HEK293 (cell line): ENCODE results near the gene BRD3OS.

Experiments
- CTCF ChIA-PET: fragments of 350-600 bp; formaldehyde crosslinking; extraction: SDS; loops from one replicate; lab custom pipeline; 2021; ENCODE audit warnings: antibody characterized with exemption; lab: Yijun Ruan, JAX
- POLR2A ChIA-PET: fragments of 300-600 bp; formaldehyde crosslinking; extraction: SDS; loops from one replicate; lab custom pipeline; 2020; ENCODE audit warnings: antibody characterized with exemption, inconsistent platforms; lab: Yijun Ruan, JAX
- H3K27ac ChIP-seq: fragments of 200-500 bp; sonication (Bioruptor generic); 2 replicates; pipeline ENCODE4 v1.5.1; 2014; ENCODE audit warnings: low read depth, low read length, control low read depth, inconsistent platforms; ENCODE audit errors: extremely low read depth
- H3K36me3 ChIP-seq, 2 experiments: fragments of 200-500 bp in 1 of 2; sonication (Bioruptor generic) in 1 of 2; 1 replicate in 1 of 2; 2 replicates in 1 of 2; pipeline ENCODE4 v1.5.1; 2014 to 2017; ENCODE audit warnings: inconsistent platforms in 2 of 2, low read length in 2 of 2; ENCODE audit not compliant: control insufficient read depth in 2 of 2, insufficient read depth in 1 of 2
- H3K4me1 ChIP-seq: fragments of 200-500 bp; sonication (Bioruptor generic); 2 replicates; pipeline ENCODE4 v1.5.1; 2014; ENCODE audit warnings: mild to moderate bottlenecking, low read length, inconsistent platforms; ENCODE audit not compliant: control insufficient read depth, insufficient read depth
- H3K4me3 ChIP-seq: 2 replicates; pipeline ENCODE4 v1.5.1; 2011; ENCODE audit warnings: low read depth, mild to moderate bottlenecking, control low read depth, low read length, moderate library complexity
- H3K9me3 ChIP-seq: fragments of 200-500 bp; sonication (Bioruptor generic); 2 replicates; pipeline ENCODE4 v1.5.1; 2014; ENCODE audit warnings: low read depth, low read length, inconsistent platforms; ENCODE audit not compliant: control insufficient read depth, insufficient read depth
- GLI4 ChIP-seq: fragments of 450-650 bp; formaldehyde crosslinking; IDR thresholded peaks from 2 replicates; pipeline ENCODE4 v1.5.1; 2016; ENCODE audit warnings: missing biosample characterization, missing genetic modification characterization
- SP7 ChIP-seq: fragments of 450-650 bp; formaldehyde crosslinking; IDR thresholded peaks from 2 replicates; pipeline ENCODE4 v1.5.1; 2016; ENCODE audit warnings: missing biosample characterization, missing genetic modification characterization
- ZBTB11 ChIP-seq: fragments of 450-650 bp; formaldehyde crosslinking; conservative IDR thresholded peaks from 2 replicates; pipeline ENCODE4 v1.5.1; 2016; ENCODE audit warnings: low read depth, missing biosample characterization, missing genetic modification characterization
- ZBTB49 ChIP-seq: fragments of 450-650 bp; formaldehyde crosslinking; IDR thresholded peaks from 2 replicates; pipeline ENCODE4 v1.5.1; 2016; ENCODE audit warnings: missing biosample characterization, missing genetic modification characterization, low read depth
- ZEB2 ChIP-seq: fragments of 450-650 bp; formaldehyde crosslinking; IDR thresholded peaks from 2 replicates; pipeline ENCODE4 v1.5.1; 2016; ENCODE audit warnings: missing biosample characterization, missing genetic modification characterization
- ZNF18 ChIP-seq: fragments of 450-650 bp; formaldehyde crosslinking; IDR thresholded peaks from 2 replicates; pipeline ENCODE4 v1.5.1; 2016; ENCODE audit warnings: missing biosample characterization, missing genetic modification characterization
- ZNF211 ChIP-seq: fragments of 450-650 bp; formaldehyde crosslinking; IDR thresholded peaks from 2 replicates; pipeline ENCODE4 v1.5.1; 2016; ENCODE audit warnings: low read depth, missing biosample characterization, missing genetic modification characterization
- ZNF23 ChIP-seq: fragments of 450-650 bp; formaldehyde crosslinking; IDR thresholded peaks from 2 replicates; pipeline ENCODE4 v1.5.1; 2016; ENCODE audit warnings: missing biosample characterization, missing genetic modification characterization, borderline replicate concordance
- ZNF341 ChIP-seq: fragments of 450-650 bp; formaldehyde crosslinking; IDR thresholded peaks from 2 replicates; pipeline ENCODE4; 2016; ENCODE audit warnings: low read depth, missing biosample characterization, missing genetic modification characterization
- ZNF48 ChIP-seq: fragments of 450-650 bp; formaldehyde crosslinking; IDR thresholded peaks from 2 replicates; pipeline ENCODE4 v1.5.1; 2016; ENCODE audit warnings: missing biosample characterization, missing genetic modification characterization
- ZNF701 ChIP-seq: fragments of 450-650 bp; formaldehyde crosslinking; IDR thresholded peaks from 2 replicates; pipeline ENCODE4 v1.5.1; 2016; ENCODE audit warnings: missing biosample characterization, missing genetic modification characterization
- ZNF707 ChIP-seq: fragments of 450-650 bp; formaldehyde crosslinking; IDR thresholded peaks from 2 replicates; pipeline ENCODE4 v1.5.1; 2016; ENCODE audit warnings: missing biosample characterization, missing genetic modification characterization
- ZNF76 ChIP-seq: fragments of 450-650 bp; formaldehyde crosslinking; IDR thresholded peaks from 2 replicates; pipeline ENCODE4; 2016; ENCODE audit warnings: low read depth, missing biosample characterization, missing genetic modification characterization, borderline replicate concordance
- TF ChIP-seq, protein P1 (sequence below): fragments of 450-650 bp; formaldehyde crosslinking; IDR thresholded peaks from 2 replicates; pipeline ENCODE4 v1.5.1; 2017; ENCODE audit warnings: missing biosample characterization, mild to moderate bottlenecking, missing genetic modification characterization, moderate library complexity

The BRD3OS gene

GRCh38 chr9:133978226-133978898 lies 46.9 kb upstream of the BRD3OS start (continued):
- TF ChIP-seq ZBTB49 (tag by site-specific recombination): no peak
- TF ChIP-seq ZEB2: no peak
- TF ChIP-seq ZNF18 (tag by site-specific recombination): no peak
- no peak for TF ChIP-seq GLI4
- TF ChIP-seq ZBTB11 (tag by site-specific recombination): no peak

DNA sequence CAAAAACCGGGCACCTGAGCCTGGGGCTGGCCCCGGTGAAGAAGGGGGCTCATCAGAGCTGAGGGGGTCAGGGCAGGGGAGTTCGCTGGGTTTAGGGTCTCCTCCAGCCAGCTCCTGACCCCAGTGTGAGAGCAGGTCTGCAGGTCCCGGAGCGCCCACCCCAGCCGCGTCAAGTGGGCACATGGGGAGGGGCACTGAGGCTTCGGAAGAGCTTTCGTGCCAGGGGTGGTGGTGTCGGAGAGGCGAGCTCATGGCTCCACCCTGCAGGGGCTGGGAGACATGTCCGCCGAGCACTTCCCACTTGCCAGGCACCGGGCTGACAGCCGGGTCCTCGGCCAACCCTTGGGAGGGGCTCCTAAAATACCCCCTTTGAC lies 46.4 kb upstream of the BRD3OS start:
- Histone ChIP-seq H3K36me3 (no peaks in the 10 kb centered on the region), H3K4me3 (no peak overlapping the region), H3K27ac (no peak overlapping the region), H3K9me3 (no peaks in the 10 kb centered on the region), H3K4me1 (no peaks in the 10 kb centered on the region)
- ChIA-PET CTCF (interaction anchor here (0.6 to 1.4 kb wide), 2 partner anchors 16 to 139 kb away, joined by 4 to 9 read pairs; no protein-coding TSS in a partner anchor), POLR2A (no interaction called here)
- peak; percentile 61 for TF ChIP-seq ZNF341 (tag by site-specific recombination)
- TF ChIP-seq ZNF48 (tag by site-specific recombination): no peak

DNA sequence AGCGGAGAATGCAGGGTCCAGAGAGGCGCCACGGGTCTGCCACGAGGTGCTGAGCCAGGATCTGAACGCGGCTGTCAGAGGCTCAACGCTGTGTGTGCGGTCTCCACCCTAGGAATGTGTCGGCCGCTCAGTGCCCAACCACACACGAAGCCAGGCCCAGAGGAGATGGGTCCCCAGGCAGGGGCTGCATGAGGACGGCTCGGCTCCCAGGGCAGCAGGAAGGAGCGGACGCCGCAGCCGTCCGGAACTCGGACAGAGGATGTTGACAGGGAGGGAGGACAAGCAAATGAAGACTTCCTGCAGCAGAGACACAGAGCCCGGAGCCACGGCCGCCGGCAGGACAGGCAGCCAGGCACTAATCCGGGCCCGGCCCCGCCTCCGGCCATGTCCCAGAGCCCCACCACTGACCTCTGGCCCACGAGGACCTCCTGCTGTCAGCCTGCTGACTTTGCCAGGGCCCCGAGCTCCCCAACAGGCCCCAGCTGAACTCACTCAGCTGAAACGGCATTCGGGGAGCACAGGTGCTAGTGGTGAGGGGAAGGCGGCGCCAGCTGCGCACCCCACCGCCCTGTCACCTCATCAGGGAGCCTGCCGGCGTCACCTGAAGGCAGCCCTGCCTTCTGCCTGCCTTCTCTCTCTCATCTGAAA lies 45.9 kb upstream of the BRD3OS start:
- Histone ChIP-seq H3K4me1 (no peaks in the 10 kb centered on the region), H3K27ac (no peak overlapping the region), H3K36me3 (no peaks in the 10 kb centered on the region), H3K9me3 (no peaks in the 10 kb centered on the region), H3K4me3 (no peak overlapping the region)
- CTCF ChIA-PET: interaction anchor here (1.4 kb wide), 1 partner anchor 16 kb away, joined by 9 read pairs; no protein-coding TSS in a partner anchor
- TF ChIP-seq, protein P1, sequence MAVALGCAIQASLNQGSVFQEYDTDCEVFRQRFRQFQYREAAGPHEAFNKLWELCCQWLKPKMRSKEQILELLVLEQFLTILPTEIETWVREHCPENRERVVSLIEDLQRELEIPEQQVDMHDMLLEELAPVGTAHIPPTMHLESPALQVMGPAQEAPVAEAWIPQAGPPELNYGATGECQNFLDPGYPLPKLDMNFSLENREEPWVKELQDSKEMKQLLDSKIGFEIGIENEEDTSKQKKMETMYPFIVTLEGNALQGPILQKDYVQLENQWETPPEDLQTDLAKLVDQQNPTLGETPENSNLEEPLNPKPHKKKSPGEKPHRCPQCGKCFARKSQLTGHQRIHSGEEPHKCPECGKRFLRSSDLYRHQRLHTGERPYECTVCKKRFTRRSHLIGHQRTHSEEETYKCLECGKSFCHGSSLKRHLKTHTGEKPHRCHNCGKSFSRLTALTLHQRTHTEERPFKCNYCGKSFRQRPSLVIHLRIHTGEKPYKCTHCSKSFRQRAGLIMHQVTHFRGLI (tag by site-specific recombination): peak; percentile 74; the same call in 1 of the 2 replicates
- TF ChIP-seq ZNF701 (tag by site-specific recombination) (no peak), ZNF76 (tag by site-specific recombination) (no peak), SP7 (no peak), ZNF707 (tag by site-specific recombination) (no peak), ZNF23 (tag by site-specific recombination) (no peak), ZNF211 (tag by site-specific recombination) (no peak)
- POLR2A ChIA-PET: no interaction called here
